Activated naive CD8-positive, alpha-beta T cell treated with anti-CD3 and anti-CD28 coated beads, Interleukin-2, amount 50 U/mL, for 24 hours (primary cell): ENCODE results near the gene TXNDC17.

Experiments used
- ATAC-seq: fragments of 150-1000 bp; cut with Tn5 transposase; one replicate; pipeline ENCODE4 v1.10.0; 2021
- DNase-seq: peaks from one replicate; pipeline ENCODE4 v3.0.0; 2021
- H3K27ac Mint-ChIP-seq: one replicate; pipeline ENCODE4 v1.8.0; 2021; ENCODE audit warnings: mild to moderate bottlenecking, mixed read lengths
- H3K27me3 Mint-ChIP-seq: one replicate; pipeline ENCODE4 v1.8.0; 2021; ENCODE audit warnings: mixed read lengths
- H3K36me3 Mint-ChIP-seq: one replicate; pipeline ENCODE4 v1.8.0; 2021; ENCODE audit warnings: low read depth, mixed read lengths
- H3K4me1 Mint-ChIP-seq: one replicate; pipeline ENCODE4 v1.8.0; 2021; ENCODE audit warnings: mixed read lengths
- H3K4me3 Mint-ChIP-seq: one replicate; pipeline ENCODE4 v1.8.0; 2021; ENCODE audit warnings: mild to moderate bottlenecking, moderate library complexity, mixed read lengths
- H3K9me3 Mint-ChIP-seq: one replicate; pipeline ENCODE4 v1.8.0; 2021; ENCODE audit warnings: mixed read lengths

The TXNDC17 gene

DNA sequence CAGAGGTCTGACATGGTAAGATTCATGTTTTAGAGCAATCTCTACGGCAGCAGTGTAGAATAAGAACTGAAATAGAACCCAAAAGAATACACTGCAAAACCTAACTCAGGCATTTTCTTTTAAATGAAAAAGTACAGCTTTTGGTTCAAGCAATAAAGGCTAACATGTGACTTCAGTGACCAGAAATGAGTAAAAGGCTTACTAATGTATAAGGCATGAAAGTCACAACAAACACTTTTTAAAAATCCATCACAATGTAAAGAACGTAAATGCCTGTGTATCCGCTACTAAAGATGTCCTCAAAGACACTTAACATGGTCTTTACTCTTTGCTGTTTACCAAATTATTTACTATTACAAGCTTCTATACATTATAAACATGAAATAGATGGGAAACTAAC, 16.9 kb upstream of the TXNDC17 start:
- Mint-ChIP-seq H3K4me3 (no peak overlapping the region), H3K27ac (no peak overlapping the region), H3K27me3 (no peaks in the 10 kb centered on the region), H3K4me1 (no peaks in the 10 kb centered on the region), H3K36me3 (peaks cover 35% of the 10 kb centered on the region), H3K9me3 (no peaks in the 10 kb centered on the region)
- ATAC-seq = no peak
- DNase-seq = no peak

DNA sequence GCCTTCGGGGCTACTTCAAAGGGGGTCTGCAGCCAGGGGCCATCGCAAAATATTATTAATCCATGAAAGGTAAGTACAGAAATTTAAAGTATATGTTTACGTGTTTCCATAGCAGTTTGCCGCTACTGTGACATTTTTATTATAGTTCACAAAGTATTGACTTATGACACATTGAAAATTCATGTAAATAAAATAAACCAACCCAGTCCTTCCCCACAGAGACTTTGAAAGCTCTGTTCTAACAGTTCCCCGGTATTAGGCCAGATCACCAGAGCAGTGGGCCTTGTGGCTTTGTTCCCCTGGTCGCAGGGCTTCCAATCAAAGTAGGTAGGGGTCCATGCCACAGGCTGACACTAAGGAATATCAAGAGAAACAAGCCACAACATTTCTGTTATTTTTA, 14.2 kb upstream of the TXNDC17 start:
- Mint-ChIP-seq H3K4me1 (no peaks in the 10 kb centered on the region), H3K36me3 (peaks cover 40% of the 10 kb centered on the region), H3K27ac (no peak overlapping the region), H3K27me3 (no peaks in the 10 kb centered on the region), H3K9me3 (no peaks in the 10 kb centered on the region), H3K4me3 (no peak overlapping the region)
- no peak for ATAC-seq
- DNase-seq = no peak

DNA sequence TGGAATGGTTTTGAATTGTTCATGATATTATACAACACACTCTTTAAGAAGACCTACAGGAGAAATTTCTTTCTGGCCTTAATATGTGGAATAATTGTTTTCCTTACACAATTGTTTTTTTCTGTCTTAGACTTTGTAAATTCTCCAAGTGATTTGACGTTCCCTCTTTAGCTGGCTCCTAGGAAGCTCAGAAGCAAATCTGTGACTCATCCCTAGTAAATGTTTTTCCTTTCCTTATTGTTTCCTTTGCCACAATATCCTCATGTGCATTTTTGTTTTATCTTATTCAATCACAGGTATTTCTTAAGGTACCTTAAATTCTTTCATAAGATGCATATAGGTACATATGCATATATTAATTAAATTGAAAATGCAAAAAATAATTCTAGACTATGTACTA, 13.8 kb upstream of the TXNDC17 start:
- DNase-seq = no peak
- H3K27ac Mint-ChIP-seq = no peak overlapping the region

DNA sequence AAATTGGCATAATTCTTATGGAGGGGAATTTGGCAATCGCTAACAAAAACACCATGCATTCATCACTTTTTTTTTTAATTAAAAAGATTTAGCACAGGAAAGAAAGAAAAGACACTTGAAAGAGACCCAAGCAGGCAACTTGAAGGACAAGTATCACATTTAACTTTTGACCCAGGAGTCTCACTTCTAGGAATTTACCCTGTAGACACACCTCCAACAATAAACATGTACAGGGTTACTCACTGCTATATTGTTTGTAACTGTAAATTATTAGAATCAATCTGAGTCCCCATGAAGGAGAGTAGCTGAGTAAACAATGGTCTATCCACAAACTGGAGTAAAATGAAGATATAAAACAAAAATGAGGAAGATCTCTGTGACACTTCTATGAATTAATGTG, 10.5 kb upstream of the TXNDC17 start:
- Mint-ChIP-seq H3K36me3 (peaks cover 55% of the 10 kb centered on the region), H3K27ac (no peak overlapping the region), H3K9me3 (no peaks in the 10 kb centered on the region), H3K4me1 (no peaks in the 10 kb centered on the region), H3K27me3 (no peaks in the 10 kb centered on the region), H3K4me3 (no peak overlapping the region)
- DNase-seq (no peak), ATAC-seq (no peak)

More for the DNA sequence above, 13.8 kb upstream of the TXNDC17 start:
- Mint-ChIP-seq H3K36me3 (peaks cover 38% of the 10 kb centered on the region), H3K4me3 (no peak overlapping the region), H3K27me3 (no peaks in the 10 kb centered on the region), H3K9me3 (no peaks in the 10 kb centered on the region), H3K4me1 (no peaks in the 10 kb centered on the region)
- no peak for ATAC-seq

DNA sequence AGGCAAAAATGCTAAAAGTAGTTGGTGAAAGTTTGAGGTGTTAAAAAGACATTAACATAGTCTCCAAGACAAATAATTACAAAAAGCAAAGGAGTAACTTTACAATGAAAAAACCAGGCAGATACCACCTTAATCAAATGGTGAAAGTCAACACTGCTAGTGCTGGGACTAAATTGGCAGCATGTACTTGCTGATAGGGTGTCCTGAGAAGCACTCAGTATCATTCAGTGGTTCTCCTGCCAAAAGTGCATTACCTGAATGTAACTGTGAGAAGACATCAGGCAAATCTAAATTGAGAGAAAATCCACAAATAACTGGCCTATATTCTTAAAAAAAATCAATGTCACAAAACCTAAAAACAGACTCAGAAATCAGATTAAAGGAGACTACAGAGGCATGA, 8.3 kb upstream of the TXNDC17 start:
- Mint-ChIP-seq H3K36me3 (peaks cover 46% of the 10 kb centered on the region), H3K27me3 (no peaks in the 10 kb centered on the region), H3K27ac (no peak overlapping the region), H3K4me1 (no peaks in the 10 kb centered on the region), H3K9me3 (no peaks in the 10 kb centered on the region), H3K4me3 (no peak overlapping the region)
- DNase-seq (no peak), ATAC-seq (no peak)

DNA sequence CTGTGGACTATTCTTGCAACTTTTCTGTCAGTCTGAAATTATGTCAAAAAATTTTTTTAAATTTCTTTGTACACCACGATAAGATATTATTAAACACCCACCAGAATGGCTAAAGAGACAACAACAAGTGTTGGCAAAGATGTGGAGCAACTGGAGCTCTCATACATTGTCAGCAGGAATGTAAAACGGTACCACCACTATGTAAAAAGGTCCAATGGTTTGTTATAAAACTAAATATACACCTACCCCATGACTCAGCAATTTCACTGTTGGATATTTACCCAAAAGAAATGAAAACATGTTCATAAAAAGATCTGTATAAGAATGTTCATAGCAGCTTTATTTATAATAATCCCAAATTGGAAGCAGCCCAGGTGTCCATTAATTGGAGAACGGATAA, 7.6 kb upstream of the TXNDC17 start:
- ATAC-seq (no peak), DNase-seq (no peak)
- no peaks in the 10 kb centered on the region for H3K9me3 Mint-ChIP-seq
- no peak overlapping the region for H3K4me3 Mint-ChIP-seq
- H3K27me3 Mint-ChIP-seq = no peaks in the 10 kb centered on the region
- H3K4me1 Mint-ChIP-seq = peaks cover 6% of the 10 kb centered on the region
- H3K36me3 Mint-ChIP-seq = peaks cover 42% of the 10 kb centered on the region
- no peak overlapping the region for H3K27ac Mint-ChIP-seq

DNA sequence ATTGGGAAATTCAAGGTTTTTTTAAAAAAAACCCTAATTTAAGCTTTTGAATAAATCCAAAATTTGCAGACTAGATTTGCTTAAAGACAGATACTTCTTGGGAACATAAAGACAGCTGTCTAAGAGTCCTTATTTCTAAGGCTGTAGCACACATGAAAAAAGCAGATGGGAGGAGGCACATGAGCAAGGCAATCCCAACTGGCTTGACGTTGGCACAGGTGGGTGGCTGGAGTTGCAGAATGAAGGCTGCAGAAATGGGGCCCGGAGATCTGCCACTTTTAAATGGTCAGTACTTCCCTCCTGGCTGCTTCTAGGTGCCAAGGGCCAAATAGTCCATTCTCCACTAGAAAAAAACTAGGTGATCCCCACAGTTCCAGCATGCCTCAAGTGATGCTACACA, 4.8 kb upstream of the TXNDC17 start:
- Mint-ChIP-seq H3K4me3 (no peak overlapping the region), H3K27ac (no peak overlapping the region), H3K9me3 (no peaks in the 10 kb centered on the region), H3K4me1 (peaks cover 20% of the 10 kb centered on the region), H3K36me3 (peaks cover 31% of the 10 kb centered on the region), H3K27me3 (no peaks in the 10 kb centered on the region)
- DNase-seq (no peak), ATAC-seq (no peak)

DNA sequence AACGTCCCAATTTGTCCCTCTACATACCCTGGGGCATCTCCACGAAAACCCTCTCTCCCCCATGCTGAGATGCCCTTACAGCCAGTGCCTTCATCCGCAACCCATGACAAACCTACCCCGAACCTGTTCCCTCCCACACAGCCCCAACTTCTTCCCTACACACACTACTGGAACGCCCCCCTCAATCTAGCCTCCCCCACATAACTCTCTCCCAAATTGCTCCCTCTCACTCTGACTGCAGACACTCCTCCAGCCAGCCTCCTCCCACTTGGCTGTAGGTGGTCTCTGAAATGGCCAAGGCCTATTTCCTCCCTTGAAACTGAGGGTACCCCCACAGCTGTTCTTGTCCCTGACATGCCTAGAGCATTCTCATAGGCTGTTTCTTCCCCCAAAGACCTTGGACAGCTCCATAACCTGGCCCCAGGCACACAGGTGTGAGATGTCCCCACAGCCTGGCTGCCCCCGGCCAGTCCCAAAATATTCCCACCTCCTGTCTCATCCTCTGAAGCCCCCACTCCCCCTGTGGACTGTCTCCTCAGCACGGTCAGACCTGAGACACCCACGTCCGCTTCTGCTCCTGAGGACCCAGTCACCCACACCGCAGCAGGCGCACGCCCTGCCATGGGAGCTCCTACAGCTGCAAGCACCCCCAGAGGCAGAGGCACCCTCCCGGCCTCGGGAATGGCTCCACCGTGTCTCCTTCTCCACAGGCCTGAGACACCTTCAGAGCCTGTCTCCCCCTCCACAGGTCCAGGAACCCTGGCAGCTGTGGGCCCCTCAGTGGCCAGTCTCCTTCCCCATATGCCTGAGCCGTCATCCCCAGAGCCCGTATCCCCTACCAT, 4.0 kb upstream of the TXNDC17 start:
- H3K36me3 Mint-ChIP-seq = peaks cover 28% of the 10 kb centered on the region
- H3K27ac Mint-ChIP-seq = no peak overlapping the region
- H3K4me1 Mint-ChIP-seq = peaks cover 26% of the 10 kb centered on the region
- no peaks in the 10 kb centered on the region for H3K9me3 Mint-ChIP-seq
- DNase-seq = no peak
- no peak for ATAC-seq
- no peaks in the 10 kb centered on the region for H3K27me3 Mint-ChIP-seq
- no peak overlapping the region for H3K4me3 Mint-ChIP-seq

DNA sequence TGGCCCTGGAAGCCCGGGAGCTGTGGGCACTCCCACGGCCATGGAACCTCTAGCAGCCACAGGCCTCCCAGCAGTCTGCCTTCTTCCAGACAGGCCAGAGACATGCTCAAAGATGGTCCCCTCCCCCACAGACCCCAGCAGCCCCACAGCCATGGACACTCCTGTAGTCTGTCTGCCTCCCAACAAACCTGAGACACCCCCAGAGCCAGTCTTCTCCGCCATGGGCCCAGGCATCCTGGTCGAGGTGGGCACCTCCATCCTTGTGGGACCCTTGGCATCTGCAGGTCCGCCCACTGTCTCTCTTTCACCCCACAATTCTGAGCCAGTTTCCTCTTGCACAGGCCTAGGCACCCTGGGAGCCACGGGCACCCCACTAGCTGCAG, 3.4 kb upstream of the TXNDC17 start:
- H3K4me3 Mint-ChIP-seq = no peak overlapping the region
- peaks cover 28% of the 10 kb centered on the region for H3K36me3 Mint-ChIP-seq
- no peaks in the 10 kb centered on the region for H3K9me3 Mint-ChIP-seq
- no peaks in the 10 kb centered on the region for H3K27me3 Mint-ChIP-seq
- DNase-seq (no peak), ATAC-seq (no peak)
- peaks cover 32% of the 10 kb centered on the region for H3K4me1 Mint-ChIP-seq
- H3K27ac Mint-ChIP-seq = no peak overlapping the region

DNA sequence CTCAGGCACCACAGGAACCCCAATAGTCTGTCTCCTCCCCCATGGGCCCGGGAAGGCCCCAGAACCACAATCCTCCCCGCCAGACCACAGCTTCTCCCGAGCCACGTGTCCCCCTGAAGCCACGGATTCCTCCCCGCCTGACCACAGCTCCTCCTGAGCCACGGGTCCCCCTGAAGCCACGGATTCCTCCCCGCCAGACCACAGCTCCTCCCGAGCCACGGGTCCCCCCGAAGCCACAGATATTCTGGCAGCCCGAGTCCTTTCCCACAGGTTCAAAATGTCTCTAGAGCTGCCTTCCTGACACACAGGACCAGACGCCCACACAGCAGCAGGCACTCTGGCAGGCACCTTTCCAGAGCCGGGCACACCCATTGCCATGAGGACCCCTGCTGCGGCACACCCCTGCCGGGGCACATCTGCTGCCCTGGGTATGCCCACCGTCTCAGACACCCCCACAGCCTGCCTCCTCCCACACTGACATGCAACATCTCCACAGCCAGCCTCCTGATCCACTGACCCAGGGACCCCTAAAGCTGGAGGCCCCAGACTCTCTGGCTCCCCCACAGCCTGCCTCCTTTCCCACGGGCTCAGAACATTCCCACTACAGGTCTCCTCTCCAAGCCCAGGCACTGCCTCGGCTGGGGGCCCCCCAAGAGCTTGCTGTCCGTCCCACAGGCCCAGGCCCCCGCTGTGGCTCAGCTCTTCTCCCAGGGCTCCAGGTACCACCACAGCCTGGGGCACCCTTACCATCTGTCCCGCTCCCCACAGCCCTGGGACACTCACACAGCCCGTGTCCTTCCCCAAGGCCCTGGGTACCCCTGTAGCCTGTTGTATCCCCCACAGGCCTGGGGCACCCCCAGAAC, 2.6 kb upstream of the TXNDC17 start:
- no peak for ATAC-seq
- Mint-ChIP-seq H3K9me3 (no peaks in the 10 kb centered on the region), H3K4me3 (peak overlapping the region; percentile 96), H3K27ac (no peak overlapping the region), H3K36me3 (peaks cover 29% of the 10 kb centered on the region), H3K27me3 (no peaks in the 10 kb centered on the region), H3K4me1 (peaks cover 40% of the 10 kb centered on the region)
- no peak for DNase-seq

DNA sequence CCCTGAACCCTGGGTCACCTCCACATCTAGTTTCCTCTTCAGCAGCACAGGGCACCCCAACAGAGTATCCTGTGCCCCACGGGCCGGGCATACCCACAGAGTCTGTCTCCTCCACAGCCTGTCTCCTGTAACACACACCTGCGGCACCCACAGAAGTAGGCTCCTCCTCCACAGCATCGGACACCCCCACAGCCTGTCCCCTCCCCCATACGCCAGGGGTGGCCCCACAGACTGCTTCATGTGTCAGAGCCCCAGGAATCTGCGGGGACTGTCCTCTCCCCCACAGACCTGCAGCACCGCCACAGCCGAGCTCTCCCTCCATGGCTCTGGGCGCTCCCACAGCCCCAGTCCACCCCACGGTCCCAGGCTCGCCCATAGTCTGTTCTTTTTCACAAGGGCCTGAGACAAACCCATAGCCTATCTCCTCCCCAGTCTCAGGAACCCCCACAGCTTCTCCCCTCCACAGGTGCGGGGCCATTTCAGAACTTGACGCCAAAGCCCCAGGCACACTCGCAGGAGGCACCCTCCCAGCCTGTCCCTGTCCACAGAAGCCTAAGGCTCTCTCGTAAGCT, 1.8 kb upstream of the TXNDC17 start:
- Mint-ChIP-seq H3K4me1 (peaks cover 48% of the 10 kb centered on the region), H3K36me3 (peaks cover 30% of the 10 kb centered on the region)

DNA sequence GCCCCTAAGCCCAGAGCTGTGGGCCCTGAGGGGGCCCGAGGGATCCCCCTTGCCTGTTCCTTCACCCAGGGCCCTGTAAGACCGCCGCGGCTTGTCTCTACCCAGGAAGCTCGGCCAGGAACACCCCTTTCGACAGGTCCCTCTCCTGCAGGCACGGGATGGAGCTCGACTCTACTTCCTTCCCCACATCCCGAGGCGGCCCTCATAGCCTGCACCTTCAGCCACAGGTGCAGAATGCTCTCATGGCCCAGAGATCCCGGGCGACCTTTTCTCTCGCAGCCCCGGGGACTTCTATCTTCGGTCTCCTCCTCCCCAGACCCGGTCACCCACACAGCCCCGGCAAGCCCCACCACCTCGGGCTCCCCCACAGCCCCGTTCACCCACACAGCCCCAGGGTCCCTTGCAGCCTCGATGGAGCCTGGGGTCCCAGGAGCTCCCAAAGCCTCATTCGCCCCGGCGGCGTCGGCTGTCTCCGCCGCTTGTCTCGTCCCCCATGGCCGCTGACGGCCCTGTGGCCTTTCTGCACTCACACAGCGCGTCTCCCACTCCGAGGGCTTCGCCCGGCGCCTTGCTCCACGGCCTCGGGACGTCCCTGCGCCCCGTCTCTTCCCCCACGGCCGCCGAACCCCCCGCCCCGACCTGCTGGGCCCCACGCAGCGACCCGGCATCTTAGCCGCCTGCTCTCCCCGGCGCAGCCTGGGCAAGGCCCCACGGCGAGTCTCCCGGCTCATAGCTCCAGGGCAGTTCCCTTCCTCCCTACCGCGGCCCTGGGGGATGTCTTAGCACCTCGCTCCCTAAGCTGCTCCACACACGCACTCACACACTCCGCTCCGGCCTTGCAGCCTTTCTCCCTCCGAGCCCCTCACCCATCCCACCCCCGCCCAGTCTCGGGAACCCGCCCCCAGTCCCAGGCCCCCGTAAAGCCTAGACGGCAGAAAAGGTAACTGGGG, 999 bp upstream of the TXNDC17 start:
- Mint-ChIP-seq H3K4me1 (peaks cover 56% of the 10 kb centered on the region), H3K36me3 (peaks cover 31% of the 10 kb centered on the region)

More for the DNA sequence above, 1.8 kb upstream of the TXNDC17 start:
- no peak for DNase-seq
- no peak for ATAC-seq
- Mint-ChIP-seq H3K27ac (no peak overlapping the region), H3K9me3 (no peaks in the 10 kb centered on the region), H3K27me3 (no peaks in the 10 kb centered on the region), H3K4me3 (peak overlapping the region; percentile 96)

DNA sequence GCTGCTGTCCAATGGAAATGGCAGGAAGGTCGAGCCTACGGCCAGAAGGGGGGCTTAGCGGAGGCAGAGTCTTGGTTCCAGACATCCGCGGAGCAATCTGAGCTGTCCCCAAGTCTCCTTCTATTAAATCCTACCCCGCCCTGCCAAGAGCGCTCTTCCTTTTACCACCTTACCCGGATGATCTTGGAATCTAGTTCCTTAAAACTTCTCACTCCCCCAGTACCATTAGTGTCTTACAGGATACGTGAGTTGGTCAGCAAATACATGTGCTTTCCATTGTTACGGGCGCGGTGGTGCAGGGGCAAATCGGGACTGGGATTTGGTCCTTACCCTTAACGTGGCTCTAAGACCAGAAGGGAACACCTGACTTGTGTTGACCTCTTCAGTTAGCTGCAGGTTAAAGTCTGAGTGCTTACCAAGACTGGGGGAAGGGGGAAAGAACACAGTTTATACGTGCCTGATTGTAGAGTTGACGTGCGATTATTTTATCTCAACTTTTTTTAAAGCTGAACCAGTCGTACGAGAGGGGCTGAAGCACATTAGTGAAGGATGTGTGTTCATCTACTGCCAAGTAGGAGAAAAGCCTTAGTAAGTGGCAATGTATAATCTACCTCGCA, 495 bp downstream of the TXNDC17 start:
- Mint-ChIP-seq H3K27me3 (no peaks in the 10 kb centered on the region), H3K9me3 (no peaks in the 10 kb centered on the region), H3K36me3 (peaks cover 37% of the 10 kb centered on the region), H3K4me1 (peaks cover 61% of the 10 kb centered on the region), H3K4me3 (peak overlapping the region; percentile 96), H3K27ac (peak overlapping the region; percentile 99)
- ATAC-seq (no peak), DNase-seq (no peak)

More for the DNA sequence above, 999 bp upstream of the TXNDC17 start:
- Mint-ChIP-seq H3K4me3 (peak overlapping the region; percentile 96), H3K9me3 (no peaks in the 10 kb centered on the region), H3K27ac (peak overlapping the region; percentile 99), H3K27me3 (no peaks in the 10 kb centered on the region)
- ATAC-seq = peak; percentile 25
- peak; percentile 35 for DNase-seq
